T-helper 2 cell treated with Interferon-gamma antibody and Interleukin-4, amounts not matched to agents 5 μg/mL and 100 μg/mL, for 36 hours (primary cell): ENCODE results near the gene UQCR11.

ENCODE experiments used
- DNase-seq: peaks from one replicate; pipeline ENCODE4 v3.0.0; 2021; ENCODE audit warnings: low spot score
- H3K27ac Mint-ChIP-seq: one replicate; pipeline ENCODE4 v1.8.0; 2021; ENCODE audit warnings: mild to moderate bottlenecking, mixed read lengths
- H3K27me3 Mint-ChIP-seq: one replicate; pipeline ENCODE4 v1.8.0; 2021; ENCODE audit warnings: low read depth, mixed read lengths
- H3K36me3 Mint-ChIP-seq: one replicate; pipeline ENCODE4 v1.8.0; 2021; ENCODE audit warnings: low read depth, mixed read lengths
- H3K4me1 Mint-ChIP-seq: one replicate; pipeline ENCODE4 v1.8.0; 2021; ENCODE audit warnings: low read depth, mixed read lengths
- H3K4me3 Mint-ChIP-seq: one replicate; pipeline ENCODE4 v1.8.0; 2022; ENCODE audit warnings: mild to moderate bottlenecking, moderate library complexity, mixed read lengths
- H3K9me3 Mint-ChIP-seq: one replicate; pipeline ENCODE4 v1.8.0; 2021; ENCODE audit warnings: mixed read lengths

Gene UQCR11

GRCh38 chr19:1615156-1615765 lies 10.0 kb upstream of the UQCR11 start:
- H3K9me3 Mint-ChIP-seq, result no peaks in the 10 kb centered on the region
- DNase-seq, result no peak
- peaks cover 32% of the 10 kb centered on the region for H3K36me3 Mint-ChIP-seq
- no peaks in the 10 kb centered on the region for H3K27me3 Mint-ChIP-seq
- H3K27ac Mint-ChIP-seq, result no peak overlapping the region
- peaks cover 6% of the 10 kb centered on the region for H3K4me1 Mint-ChIP-seq
- no peak overlapping the region for H3K4me3 Mint-ChIP-seq

- Mint-ChIP-seq H3K36me3 (peaks cover 32% of the 10 kb centered on the region), H3K27ac (no peak overlapping the region), H3K4me1 (peaks cover 10% of the 10 kb centered on the region), H3K9me3 (no peaks in the 10 kb centered on the region), H3K4me3 (no peak overlapping the region), H3K27me3 (no peaks in the 10 kb centered on the region)
- no peak for DNase-seq
These were observed 8.7 kb upstream of the UQCR11 start for GRCh38 chr19:1613808-1614570.

- peaks cover 15% of the 10 kb centered on the region for H3K4me1 Mint-ChIP-seq
- H3K27me3 Mint-ChIP-seq, result no peaks in the 10 kb centered on the region
- H3K9me3 Mint-ChIP-seq, result no peaks in the 10 kb centered on the region
- H3K36me3 Mint-ChIP-seq, result peaks cover 29% of the 10 kb centered on the region
- H3K27ac Mint-ChIP-seq, result no peak overlapping the region
- DNase-seq, result no peak
- no peak overlapping the region for H3K4me3 Mint-ChIP-seq
These were observed 7.9 kb upstream of the UQCR11 start for GRCh38 chr19:1613146-1613545.

GRCh38 chr19:1612114-1613086 lies 7.1 kb upstream of the UQCR11 start:
- no peaks in the 10 kb centered on the region for H3K9me3 Mint-ChIP-seq
- H3K36me3 Mint-ChIP-seq, result peaks cover 28% of the 10 kb centered on the region
- no peaks in the 10 kb centered on the region for H3K27me3 Mint-ChIP-seq
- no peak overlapping the region for H3K4me3 Mint-ChIP-seq
- H3K27ac Mint-ChIP-seq, result no peak overlapping the region
- DNase-seq, result no peak
- peaks cover 13% of the 10 kb centered on the region for H3K4me1 Mint-ChIP-seq

- H3K4me1 Mint-ChIP-seq, result peaks cover 15% of the 10 kb centered on the region
- H3K9me3 Mint-ChIP-seq, result no peaks in the 10 kb centered on the region
- no peak overlapping the region for H3K4me3 Mint-ChIP-seq
- no peaks in the 10 kb centered on the region for H3K27me3 Mint-ChIP-seq
- peaks cover 25% of the 10 kb centered on the region for H3K36me3 Mint-ChIP-seq
- no peak for DNase-seq
- H3K27ac Mint-ChIP-seq, result no peak overlapping the region
These were observed 6.1 kb upstream of the UQCR11 start for GRCh38 chr19:1611353-1611752.

GRCh38 chr19:1610579-1610978 lies 5.3 kb upstream of the UQCR11 start:
- no peak overlapping the region for H3K4me3 Mint-ChIP-seq
- no peak overlapping the region for H3K27ac Mint-ChIP-seq
- H3K9me3 Mint-ChIP-seq, result no peaks in the 10 kb centered on the region
- DNase-seq, result no peak
- peaks cover 18% of the 10 kb centered on the region for H3K4me1 Mint-ChIP-seq
- peaks cover 21% of the 10 kb centered on the region for H3K36me3 Mint-ChIP-seq
- no peaks in the 10 kb centered on the region for H3K27me3 Mint-ChIP-seq

GRCh38 chr19:1609680-1610474 lies 4.6 kb upstream of the UQCR11 start:
- Mint-ChIP-seq H3K27me3 (no peaks in the 10 kb centered on the region), H3K4me3 (peak overlapping the region; percentile 7), H3K4me1 (peaks cover 20% of the 10 kb centered on the region), H3K36me3 (peaks cover 18% of the 10 kb centered on the region), H3K9me3 (no peaks in the 10 kb centered on the region), H3K27ac (no peak overlapping the region)
- no peak for DNase-seq

GRCh38 chr19:1609103-1609396 lies 3.8 kb upstream of the UQCR11 start:
- Mint-ChIP-seq H3K9me3 (no peaks in the 10 kb centered on the region), H3K4me1 (peaks cover 22% of the 10 kb centered on the region), H3K36me3 (peaks cover 11% of the 10 kb centered on the region), H3K4me3 (no peak overlapping the region), H3K27me3 (no peaks in the 10 kb centered on the region), H3K27ac (no peak overlapping the region)
- DNase-seq, result no peak

GRCh38 chr19:1608359-1609102 lies 3.3 kb upstream of the UQCR11 start:
- no peak for DNase-seq
- H3K4me1 Mint-ChIP-seq, result peaks cover 22% of the 10 kb centered on the region

GRCh38 chr19:1606138-1606651 lies 933 bp upstream of the UQCR11 start:
- H3K27ac Mint-ChIP-seq, result peak overlapping the region; percentile 99
- H3K36me3 Mint-ChIP-seq, result peaks cover 13% of the 10 kb centered on the region
- DNase-seq, result no peak
- H3K4me3 Mint-ChIP-seq, result peak overlapping the region; percentile 98
- H3K27me3 Mint-ChIP-seq, result no peaks in the 10 kb centered on the region
- no peaks in the 10 kb centered on the region for H3K9me3 Mint-ChIP-seq
- H3K4me1 Mint-ChIP-seq, result peaks cover 24% of the 10 kb centered on the region

More at GRCh38 chr19:1608359-1609102, 3.3 kb upstream of the UQCR11 start:
- Mint-ChIP-seq H3K36me3 (peaks cover 11% of the 10 kb centered on the region), H3K27me3 (no peaks in the 10 kb centered on the region), H3K9me3 (no peaks in the 10 kb centered on the region), H3K27ac (peak overlapping the region; percentile 52), H3K4me3 (peak overlapping the region; percentile 12)

- Mint-ChIP-seq H3K4me1 (peaks cover 14% of the 10 kb centered on the region), H3K4me3 (no peak overlapping the region), H3K9me3 (no peaks in the 10 kb centered on the region), H3K27ac (no peak overlapping the region), H3K27me3 (no peaks in the 10 kb centered on the region), H3K36me3 (peaks cover 20% of the 10 kb centered on the region)
- no peak for DNase-seq
These were observed 3.1 kb downstream of the UQCR11 start for GRCh38 chr19:1602091-1602707.

GRCh38 chr19:1601613-1602064 lies 3.6 kb downstream of the UQCR11 start:
- Mint-ChIP-seq H3K4me3 (no peak overlapping the region), H3K9me3 (no peaks in the 10 kb centered on the region), H3K36me3 (peaks cover 24% of the 10 kb centered on the region), H3K27me3 (no peaks in the 10 kb centered on the region), H3K27ac (no peak overlapping the region), H3K4me1 (peaks cover 12% of the 10 kb centered on the region)
- DNase-seq, result no peak
